ENCODE results near the gene TGFBRAP1. TPM values are rescaled to one million over a fixed set of nuclear protein-coding genes. Genes with fewer than 3 reads are reported as not detected.

Gene TGFBRAP1
- total RNA-seq, 1 experiment from 2014 or later: 24.8 TPM

DNA sequence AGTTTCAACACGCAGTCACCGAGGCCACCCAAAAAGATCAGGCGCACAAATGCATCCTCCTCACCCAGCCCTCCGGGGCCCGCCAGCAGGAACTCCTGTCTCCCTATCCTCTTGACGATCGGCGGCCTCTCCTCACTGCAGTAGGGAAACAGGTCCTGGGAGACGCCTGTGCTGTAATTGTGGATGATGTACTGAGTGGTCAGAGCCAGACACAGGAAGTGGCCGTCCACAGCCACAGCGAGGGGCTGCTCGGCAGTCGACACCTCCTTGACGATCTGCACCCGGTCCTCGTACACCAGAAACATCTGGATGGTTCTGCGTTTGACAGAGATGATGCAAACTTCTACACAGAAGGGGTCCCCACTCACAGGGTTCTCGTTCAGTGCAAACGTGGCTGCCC is 22.0 kb downstream of the TGFBRAP1 start:
- H3K27ac ChIP-seq (ENCODE audit: low read depth, low read length, poor library complexity, severe bottlenecking): no peak overlapping the region
- no peaks in the 10 kb centered on the region for H3K9me3 ChIP-seq (ENCODE audit: low read depth, low read length, poor library complexity, severe bottlenecking)
- no peak for TF ChIP-seq EZH2 (IDR thresholded peaks at IDR 0.05; ENCODE audit: borderline replicate concordance, low read depth, low read length, poor library complexity, severe bottlenecking)
- TF ChIP-seq, protein P1, sequence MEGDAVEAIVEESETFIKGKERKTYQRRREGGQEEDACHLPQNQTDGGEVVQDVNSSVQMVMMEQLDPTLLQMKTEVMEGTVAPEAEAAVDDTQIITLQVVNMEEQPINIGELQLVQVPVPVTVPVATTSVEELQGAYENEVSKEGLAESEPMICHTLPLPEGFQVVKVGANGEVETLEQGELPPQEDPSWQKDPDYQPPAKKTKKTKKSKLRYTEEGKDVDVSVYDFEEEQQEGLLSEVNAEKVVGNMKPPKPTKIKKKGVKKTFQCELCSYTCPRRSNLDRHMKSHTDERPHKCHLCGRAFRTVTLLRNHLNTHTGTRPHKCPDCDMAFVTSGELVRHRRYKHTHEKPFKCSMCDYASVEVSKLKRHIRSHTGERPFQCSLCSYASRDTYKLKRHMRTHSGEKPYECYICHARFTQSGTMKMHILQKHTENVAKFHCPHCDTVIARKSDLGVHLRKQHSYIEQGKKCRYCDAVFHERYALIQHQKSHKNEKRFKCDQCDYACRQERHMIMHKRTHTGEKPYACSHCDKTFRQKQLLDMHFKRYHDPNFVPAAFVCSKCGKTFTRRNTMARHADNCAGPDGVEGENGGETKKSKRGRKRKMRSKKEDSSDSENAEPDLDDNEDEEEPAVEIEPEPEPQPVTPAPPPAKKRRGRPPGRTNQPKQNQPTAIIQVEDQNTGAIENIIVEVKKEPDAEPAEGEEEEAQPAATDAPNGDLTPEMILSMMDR (conservative IDR thresholded peaks at IDR 0.05; ENCODE audit: low read depth, low read length): no peak
- no peaks in the 10 kb centered on the region for H3K36me3 ChIP-seq (ENCODE audit: insufficient read depth, low read length, poor library complexity, severe bottlenecking)
- no peak for DNase-seq (ENCODE audit: low spot score)
- no peak overlapping the region for H3K4me3 ChIP-seq (ENCODE audit: low read depth, low read length, poor library complexity, severe bottlenecking)
- CTCF ChIA-PET: no interaction called here
- intact Hi-C loops (cut with micrococcal nuclease; ENCODE audit: unreplicated experiment): no loop called here
- no TSS peak for BruUV-seq (replicated peaks)
- POLR2A ChIA-PET (ENCODE audit: low non-redundant PET): no interaction called here
- no peaks in the 10 kb centered on the region for H3K4me1 ChIP-seq (ENCODE audit: insufficient read depth, low read length, poor library complexity, severe bottlenecking)
- H3K27me3 ChIP-seq (replicated peaks; ENCODE audit: insufficient read depth, low read depth, low read length, poor library complexity): no peaks in the 10 kb centered on the region

DNA sequence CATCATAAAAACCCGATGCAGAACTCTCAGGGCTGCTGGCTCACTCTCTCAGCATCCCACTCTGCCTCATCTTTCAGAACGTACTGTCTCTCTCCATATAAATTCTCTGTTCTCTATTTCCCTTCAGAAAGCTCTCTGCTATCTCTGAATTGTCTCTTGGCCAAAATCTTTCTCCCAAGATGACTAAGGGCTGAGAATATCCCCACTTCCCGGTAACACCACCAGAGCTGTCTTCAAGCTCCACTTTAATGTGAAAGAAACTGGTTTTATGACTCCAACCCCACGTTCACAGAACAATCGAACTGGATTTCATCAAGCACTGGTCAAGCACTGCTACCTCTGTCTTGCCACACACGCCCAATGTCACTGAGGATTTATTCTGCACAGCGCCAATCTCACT is 22.4 kb downstream of the TGFBRAP1 start:
- Histone ChIP-seq H3K9me3 (ENCODE audit: low read depth, low read length, poor library complexity, severe bottlenecking) (no peaks in the 10 kb centered on the region), H3K4me1 (ENCODE audit: insufficient read depth, low read length, poor library complexity, severe bottlenecking) (no peaks in the 10 kb centered on the region), H3K4me3 (ENCODE audit: low read depth, low read length, poor library complexity, severe bottlenecking) (no peak overlapping the region), H3K27me3 (replicated peaks; ENCODE audit: insufficient read depth, low read depth, low read length, poor library complexity) (no peaks in the 10 kb centered on the region), H3K36me3 (ENCODE audit: insufficient read depth, low read length, poor library complexity, severe bottlenecking) (no peaks in the 10 kb centered on the region), H3K27ac (ENCODE audit: low read depth, low read length, poor library complexity, severe bottlenecking) (no peak overlapping the region)
- ChIA-PET CTCF (no interaction called here), POLR2A (ENCODE audit: low non-redundant PET) (no interaction called here)
- no peak for TF ChIP-seq EZH2 (IDR thresholded peaks at IDR 0.05; ENCODE audit: borderline replicate concordance, low read depth, low read length, poor library complexity, severe bottlenecking)
- TF ChIP-seq, protein P1 (conservative IDR thresholded peaks at IDR 0.05; ENCODE audit: low read depth, low read length): no peak
- BruUV-seq (replicated peaks): no TSS peak
- DNase-seq (ENCODE audit: low spot score): no peak
- intact Hi-C loops (cut with micrococcal nuclease; ENCODE audit: unreplicated experiment): no loop called here

DNA sequence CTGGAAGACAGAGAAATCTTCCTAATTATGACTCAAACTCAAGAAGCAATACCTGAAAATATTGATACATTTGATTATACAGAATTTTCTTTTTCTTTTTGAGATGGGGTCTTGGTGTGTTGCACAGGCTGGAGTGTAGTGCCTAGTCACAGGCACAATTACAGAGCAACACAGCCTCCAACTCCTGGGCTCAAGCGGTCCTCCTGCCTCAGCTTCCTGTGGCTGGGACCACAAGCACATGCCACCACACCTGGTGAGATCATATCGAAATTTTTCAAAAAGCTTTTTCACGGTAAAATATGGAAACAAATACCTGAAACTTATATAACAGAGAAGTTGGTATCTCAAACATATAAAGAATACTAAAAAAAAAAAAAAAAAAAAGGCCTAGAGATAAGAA is 27.9 kb downstream of the TGFBRAP1 start:
- BruUV-seq (replicated peaks): no TSS peak
- no peaks in the 10 kb centered on the region for H3K27me3 ChIP-seq (replicated peaks; ENCODE audit: insufficient read depth, low read depth, low read length, poor library complexity)
- H3K27ac ChIP-seq (ENCODE audit: low read depth, low read length, poor library complexity, severe bottlenecking): no peak overlapping the region
- no peak for TF ChIP-seq EZH2 (IDR thresholded peaks at IDR 0.05; ENCODE audit: borderline replicate concordance, low read depth, low read length, poor library complexity, severe bottlenecking)
- TF ChIP-seq, protein P1 (conservative IDR thresholded peaks at IDR 0.05; ENCODE audit: low read depth, low read length): no peak
- ChIA-PET POLR2A (ENCODE audit: low non-redundant PET) (no interaction called here), CTCF (no interaction called here)
- no peak overlapping the region for H3K4me3 ChIP-seq (ENCODE audit: low read depth, low read length, poor library complexity, severe bottlenecking)
- H3K9me3 ChIP-seq (ENCODE audit: low read depth, low read length, poor library complexity, severe bottlenecking): no peaks in the 10 kb centered on the region
- H3K36me3 ChIP-seq (ENCODE audit: insufficient read depth, low read length, poor library complexity, severe bottlenecking): peaks cover 10% of the 10 kb centered on the region
- H3K4me1 ChIP-seq (ENCODE audit: insufficient read depth, low read length, poor library complexity, severe bottlenecking): no peaks in the 10 kb centered on the region
- intact Hi-C loops (cut with micrococcal nuclease; ENCODE audit: unreplicated experiment): no loop called here
- DNase-seq (ENCODE audit: low spot score): no peak
